ENCODE measurements around the gene LDOC1.

LDOC1 gene

GRCh38 chrX:141127146-141127545 is 49.8 kb downstream of the LDOC1 start:
- Histone ChIP-seq H3K4me2 (ENCODE audit: insufficient read depth, low read length) (no peak overlapping the region), H4K20me1 (ENCODE audit: insufficient read depth, low read length) (no peaks in the 10 kb centered on the region), H3K79me2 (ENCODE audit: insufficient read depth, low read length) (no peaks in the 10 kb centered on the region), H3K9me3 (ENCODE audit: insufficient read depth, low read length, severe bottlenecking) (no peaks in the 10 kb centered on the region), H3K4me1 (ENCODE audit: insufficient read depth, low read length) (no peaks in the 10 kb centered on the region), H3K9ac (ENCODE audit: low read depth, low read length) (no peak overlapping the region), H3K27me3 (ENCODE audit: insufficient read depth, low read length, poor library complexity) (no peaks in the 10 kb centered on the region), H2AFZ (ENCODE audit: low read depth, low read length) (no peak overlapping the region), H3K27ac (ENCODE audit: low read length) (no peak overlapping the region), H3K36me3 (ENCODE audit: insufficient read depth, low read length) (no peaks in the 10 kb centered on the region), H3K4me3 (ENCODE audit: low read depth in 1 of 2, low read length in 2 of 2) (no peak overlapping the region)
- DNase-seq (no peak), ATAC-seq (ENCODE audit: insufficient read depth, low read depth) (no peak)
- TF ChIP-seq EZH2 (IDR thresholded peaks at IDR 0.05; ENCODE audit: borderline replicate concordance, low read depth, low read length, severe bottlenecking), result no peak
- no peak for TF ChIP-seq CTCF (IDR thresholded peaks at IDR 0.05; ENCODE audit: borderline replicate concordance, extremely low read depth, low read length, poor library complexity, severe bottlenecking)
